Measurements from ENCODE around the gene SLC46A1. TPM values are rescaled to one million over a fixed set of nuclear protein-coding genes. Genes with fewer than 3 reads are reported as not detected.

The SLC46A1 gene
- total and polyA plus RNA-seq, 9 of the 15 experiments (the other 6 are each of a cell fraction or from before 2014, with no cell fraction given), result 0.24 to 5.5 (median 3.1) TPM

DNA sequence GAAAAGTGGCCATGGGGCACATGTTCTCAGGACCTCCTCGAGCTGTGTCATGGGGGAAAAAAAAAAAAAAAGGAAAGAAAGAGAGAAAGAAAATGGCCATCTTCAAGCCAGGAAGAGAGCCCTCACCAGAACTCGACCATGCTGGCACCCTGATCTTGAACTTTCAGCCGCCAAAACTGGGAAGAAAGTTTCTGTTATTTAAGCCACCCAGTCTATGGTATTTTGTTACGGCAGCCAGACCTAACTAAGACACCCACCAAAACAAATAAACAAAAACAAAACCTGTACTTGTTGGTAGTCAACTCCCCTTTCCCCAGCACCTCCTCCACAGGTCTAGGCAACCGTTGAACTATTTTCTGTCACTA, 41.4 kb upstream of the SLC46A1 start:
- BruUV-seq (replicated peaks), result no TSS peak
- no peak overlapping the region for H3K9ac ChIP-seq (ENCODE audit: insufficient read depth in 1 of 2, low read depth in 2 of 2, low read length in 2 of 2)
- no peaks in the 10 kb centered on the region for H3K4me1 ChIP-seq (replicated peaks in 1 of 2; ENCODE audit: control insufficient read depth in 2 of 2, insufficient read depth in 2 of 2, low read length in 2 of 2)
- H3K36me3 ChIP-seq (ENCODE audit: control insufficient read depth, insufficient read depth, low read length), result no peaks in the 10 kb centered on the region
- no peaks in the 10 kb centered on the region for H4K20me1 ChIP-seq (replicated peaks; ENCODE audit: control insufficient read depth, insufficient read depth, low read length)
- in situ Hi-C loops (cut with MboI) (no loop called here), intact Hi-C loops (cut with micrococcal nuclease) (no loop called here)
- no peak overlapping the region for H3K27ac ChIP-seq (ENCODE audit: extremely low read depth, low read depth, low read length)
- no peak for FAIRE-seq
- ATAC-seq, result no peak
- TF ChIP-seq ZNF23 (CRISPR knock-in tag; IDR thresholded peaks at IDR 0.05) (no peak), GTF2A2 (tag; IDR thresholded peaks at IDR 0.05) (no peak), TEAD2 (tag; IDR thresholded peaks at IDR 0.05) (no peak), SMC3 (conservative IDR thresholded peaks at IDR 0.05; ENCODE audit: insufficient read depth, low read depth, low read length) (no peak), MBD2 (IDR thresholded peaks at IDR 0.05; ENCODE audit: borderline replicate concordance, low read depth) (no peak), IRF2 (CRISPR knock-in tag; IDR thresholded peaks at IDR 0.05) (no peak), SREBF1 (IDR thresholded peaks at IDR 0.05; ENCODE audit: borderline replicate concordance, low read depth, low read length) (no peak), ZNF175 (CRISPR knock-in tag; IDR thresholded peaks at IDR 0.05; ENCODE audit: low read depth) (no peak), SIN3A (IDR thresholded peaks at IDR 0.05; ENCODE audit: borderline replicate concordance in 2 of 2, control insufficient read depth in 1 of 2, low read depth in 2 of 2, low read length in 2 of 2) (no peak), ZNF146 (CRISPR knock-in tag; IDR thresholded peaks at IDR 0.05; ENCODE audit: unreplicated experiment) (no peak), KLF1 (tag; IDR thresholded peaks at IDR 0.05) (no peak)
- TF ChIP-seq, protein P1, sequence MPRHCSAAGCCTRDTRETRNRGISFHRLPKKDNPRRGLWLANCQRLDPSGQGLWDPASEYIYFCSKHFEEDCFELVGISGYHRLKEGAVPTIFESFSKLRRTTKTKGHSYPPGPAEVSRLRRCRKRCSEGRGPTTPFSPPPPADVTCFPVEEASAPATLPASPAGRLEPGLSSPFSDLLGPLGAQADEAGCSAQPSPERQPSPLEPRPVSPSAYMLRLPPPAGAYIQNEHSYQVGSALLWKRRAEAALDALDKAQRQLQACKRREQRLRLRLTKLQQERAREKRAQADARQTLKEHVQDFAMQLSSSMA (CRISPR knock-in tag; IDR thresholded peaks at IDR 0.05), result no peak
- TF ChIP-seq, protein P2, sequence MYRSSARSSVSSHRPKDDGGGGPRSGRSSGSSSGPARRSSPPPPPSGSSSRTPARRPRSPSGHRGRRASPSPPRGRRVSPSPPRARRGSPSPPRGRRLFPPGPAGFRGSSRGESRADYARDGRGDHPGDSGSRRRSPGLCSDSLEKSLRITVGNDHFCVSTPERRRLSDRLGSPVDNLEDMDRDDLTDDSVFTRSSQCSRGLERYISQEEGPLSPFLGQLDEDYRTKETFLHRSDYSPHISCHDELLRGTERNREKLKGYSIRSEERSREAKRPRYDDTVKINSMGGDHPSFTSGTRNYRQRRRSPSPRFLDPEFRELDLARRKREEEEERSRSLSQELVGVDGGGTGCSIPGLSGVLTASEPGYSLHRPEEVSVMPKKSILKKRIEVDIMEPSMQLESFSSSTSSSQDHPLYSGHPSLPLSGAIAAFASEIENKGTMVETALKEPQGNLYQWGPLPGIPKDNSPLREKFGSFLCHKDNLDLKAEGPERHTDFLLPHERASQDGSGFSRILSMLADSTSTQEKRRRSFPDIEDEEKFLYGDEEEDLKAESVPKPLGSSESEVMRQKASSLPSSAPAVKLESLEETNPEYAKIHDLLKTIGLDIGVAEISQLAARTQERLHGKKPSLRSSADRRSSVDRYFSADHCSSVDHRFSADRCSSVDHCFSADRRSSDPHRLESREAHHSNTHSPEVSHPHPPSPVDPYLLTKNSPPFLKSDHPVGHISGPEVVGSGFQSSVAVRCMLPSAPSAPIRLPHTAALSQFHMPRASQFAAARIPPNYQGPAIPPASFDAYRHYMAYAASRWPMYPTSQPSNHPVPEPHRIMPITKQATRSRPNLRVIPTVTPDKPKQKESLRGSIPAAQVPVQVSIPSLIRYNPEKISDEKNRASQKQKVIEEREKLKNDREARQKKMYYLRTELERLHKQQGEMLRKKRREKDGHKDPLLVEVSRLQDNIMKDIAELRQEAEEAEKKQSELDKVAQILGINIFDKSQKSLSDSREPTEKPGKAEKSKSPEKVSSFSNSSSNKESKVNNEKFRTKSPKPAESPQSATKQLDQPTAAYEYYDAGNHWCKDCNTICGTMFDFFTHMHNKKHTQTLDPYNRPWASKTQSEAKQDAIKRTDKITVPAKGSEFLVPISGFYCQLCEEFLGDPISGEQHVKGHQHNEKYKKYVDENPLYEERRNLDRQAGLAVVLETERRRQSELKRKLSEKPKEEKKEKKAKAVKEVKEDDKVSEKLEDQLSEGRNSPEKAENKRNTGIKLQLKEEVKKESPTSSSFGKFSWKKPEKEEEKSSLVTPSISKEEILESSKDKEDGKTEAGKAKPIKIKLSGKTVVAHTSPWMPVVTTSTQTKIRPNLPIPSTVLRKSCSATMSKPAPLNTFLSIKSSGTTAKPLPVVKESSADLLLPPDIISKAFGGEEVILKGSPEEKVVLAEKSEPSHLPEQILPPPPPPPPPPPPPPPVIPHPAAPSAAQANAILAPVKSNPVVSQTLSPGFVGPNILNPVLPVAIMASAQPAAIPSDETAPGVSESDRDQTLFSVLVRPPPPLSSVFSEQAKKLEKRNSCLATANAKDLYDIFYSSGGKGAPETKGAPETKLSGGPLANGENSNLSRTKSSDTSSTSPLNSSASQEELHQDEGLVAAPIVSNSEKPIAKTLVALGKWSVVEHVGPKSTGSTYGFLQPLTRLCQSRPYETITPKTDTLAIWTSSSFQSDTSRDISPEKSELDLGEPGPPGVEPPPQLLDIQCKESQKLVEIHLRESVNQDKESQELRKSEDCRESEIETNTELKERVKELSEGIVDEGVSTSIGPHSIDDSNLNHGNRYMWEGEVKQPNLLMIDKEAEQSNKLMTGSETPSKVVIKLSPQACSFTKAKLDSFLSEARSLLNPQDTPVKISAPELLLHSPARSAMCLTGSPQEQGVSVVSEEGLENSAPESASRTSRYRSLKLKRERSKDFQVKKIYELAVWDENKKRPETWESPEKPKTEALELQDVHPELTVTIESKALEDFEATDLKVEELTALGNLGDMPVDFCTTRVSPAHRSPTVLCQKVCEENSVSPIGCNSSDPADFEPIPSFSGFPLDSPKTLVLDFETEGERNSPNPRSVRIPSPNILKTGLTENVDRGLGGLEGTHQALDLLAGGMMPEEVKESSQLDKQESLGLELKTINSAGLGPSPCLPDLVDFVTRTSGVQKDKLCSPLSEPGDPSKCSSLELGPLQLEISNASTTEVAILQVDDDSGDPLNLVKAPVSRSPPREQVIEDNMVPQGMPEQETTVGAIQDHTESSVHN (IDR thresholded peaks at IDR 0.05; ENCODE audit: borderline replicate concordance in 1 of 2, low read depth in 1 of 2), result no peak
- no peaks in the 10 kb centered on the region for H3K9me1 ChIP-seq (ENCODE audit: control insufficient read depth, insufficient read depth, low read length)
- H3K9me3 ChIP-seq (replicated peaks; ENCODE audit: control insufficient read depth, insufficient read depth, low read depth, low read length), result no peaks in the 10 kb centered on the region
- DNase-seq (ENCODE audit: extremely low read depth in 1 of 4, low spot score in 3 of 4), result no peak
- no peak overlapping the region for H2AFZ ChIP-seq (ENCODE audit: low read depth, low read length)
- H3K79me2 ChIP-seq (ENCODE audit: control insufficient read depth, insufficient read depth, low read length), result no peaks in the 10 kb centered on the region
- H3K4me2 ChIP-seq (ENCODE audit: insufficient read depth, low read length), result no peak overlapping the region
- ChIA-PET CTCF (ENCODE audit: low intra/inter-chr PET ratio) (no interaction called here), POLR2A (interaction anchor here (0.9 kb wide), 1 partner anchor 19 kb away, joined by 3 read pairs; no protein-coding TSS in a partner anchor)
- 3% methylated on average over 5 of the region's 5 CpGs for WGBS (ENCODE audit: insufficient coverage, low coverage, missing lambda C conversion rate)
- peaks cover 9 to 16% of the 10 kb centered on the region in 2 experiments for H3K27me3 ChIP-seq (ENCODE audit: control insufficient read depth in 2 of 2, insufficient read depth in 2 of 2, low read length in 2 of 2)
- no peak overlapping the region for H3K4me3 ChIP-seq

Data from K562 (cell line).